ENCODE results near the gene NPAS4. TPM values are rescaled to one million over a fixed set of nuclear protein-coding genes. Genes with fewer than 3 reads are reported as not detected.

NPAS4 gene
- total and polyA plus RNA-seq, 2 of the 13 experiments (the other 11 are each of a cell fraction or from before 2014, with no cell fraction given) = not detected

GRCh38 chr11:66418168-66418985, 2.5 kb upstream of the NPAS4 start (continued):
- TF ChIP-seq ARID5B (CRISPR knock-in tag; IDR thresholded peaks at IDR 0.05) (peak; percentile 57; the same call in 1 of the 2 replicates), ZNF17 (CRISPR knock-in tag; IDR thresholded peaks at IDR 0.05) (no peak), ATF6 (CRISPR knock-in tag; conservative IDR thresholded peaks at IDR 0.05) (no peak), ZNF18 (CRISPR knock-in tag; IDR thresholded peaks at IDR 0.05; ENCODE audit: insufficient replicate concordance) (peak; percentile 81), ZNF33B (CRISPR knock-in tag; IDR thresholded peaks at IDR 0.05) (no peak), GFI1 (CRISPR knock-in tag; IDR thresholded peaks at IDR 0.05; ENCODE audit: borderline replicate concordance) (0 out of 2 replicates have a peak, but pooled peaks have one; percentile 25), RNF219 (CRISPR knock-in tag; IDR thresholded peaks at IDR 0.05) (no peak), MAFG (CRISPR knock-in tag; IDR thresholded peaks at IDR 0.05) (0 out of 2 replicates have a peak, but pooled peaks have one; percentile 24), POGK (CRISPR knock-in tag; conservative IDR thresholded peaks at IDR 0.05) (peak; percentile 54; the same call in 1 of the 2 replicates), SP4 (CRISPR knock-in tag; IDR thresholded peaks at IDR 0.05) (no peak), BRD4 (CRISPR knock-in tag; IDR thresholded peaks at IDR 0.05) (no peak), SOX5 (CRISPR knock-in tag; IDR thresholded peaks at IDR 0.05; ENCODE audit: borderline replicate concordance) (peak; percentile 53; the same call in 1 of the 2 replicates), KAT8 (CRISPR knock-in tag; IDR thresholded peaks at IDR 0.05) (no peak), U2AF2 (IDR thresholded peaks at IDR 0.05; ENCODE audit: low read depth, low read length) (no peak), JUN (CRISPR knock-in tag; IDR thresholded peaks at IDR 0.05) (no peak), AGO1 (IDR thresholded peaks at IDR 0.05; ENCODE audit: low read depth, low read length, poor library complexity, severe bottlenecking) (no peak), KDM3A (CRISPR knock-in tag; IDR thresholded peaks at IDR 0.05; ENCODE audit: low read depth) (peak; percentile 45; the same call in 1 of the 2 replicates)

Data from HepG2 (cell line).